Rectal smooth muscle tissue (tissue), 1 donor: ENCODE measurements around the gene NOD2.

ENCODE experiments used
- H3K27ac ChIP-seq: one replicate; pipeline ENCODE4 v1.7.0; 2013; ENCODE audit warnings: low read depth, low read length, inconsistent platforms
- H3K27me3 ChIP-seq: one replicate; pipeline ENCODE4 v1.7.0; 2013; ENCODE audit warnings: low read length; ENCODE audit not compliant: control insufficient read depth, insufficient read depth
- H3K36me3 ChIP-seq: one replicate; pipeline ENCODE4 v1.7.0; 2013; ENCODE audit warnings: low read length; ENCODE audit not compliant: control insufficient read depth, insufficient read depth
- H3K4me1 ChIP-seq: one replicate; pipeline ENCODE4 v1.7.0; 2013; ENCODE audit warnings: low read length; ENCODE audit not compliant: control insufficient read depth, insufficient read depth
- H3K4me3 ChIP-seq: one replicate; pipeline ENCODE4 v1.7.0; 2013; ENCODE audit warnings: low read length
- H3K9ac ChIP-seq: one replicate; pipeline ENCODE4 v1.7.0; 2013; ENCODE audit warnings: low read length

Gene NOD2

GRCh38 chr16:50662306-50662940, 31.0 kb upstream of the NOD2 start:
- no peak overlapping the region for H3K4me3 ChIP-seq
- H3K27me3 ChIP-seq: no peaks in the 10 kb centered on the region
- no peaks in the 10 kb centered on the region for H3K36me3 ChIP-seq
- no peak overlapping the region for H3K9ac ChIP-seq
- H3K4me1 ChIP-seq: no peaks in the 10 kb centered on the region
- H3K27ac ChIP-seq: no peak overlapping the region

GRCh38 chr16:50664270-50664669, 29.1 kb upstream of the NOD2 start:
- Histone ChIP-seq H3K27ac (no peak overlapping the region), H3K9ac (no peak overlapping the region), H3K4me3 (no peak overlapping the region), H3K27me3 (no peaks in the 10 kb centered on the region), H3K4me1 (no peaks in the 10 kb centered on the region), H3K36me3 (no peaks in the 10 kb centered on the region)

GRCh38 chr16:50665128-50665878, 28.1 kb upstream of the NOD2 start:
- Histone ChIP-seq H3K27ac (peak overlapping the region; percentile 45), H3K36me3 (no peaks in the 10 kb centered on the region), H3K9ac (peak overlapping the region; percentile 5), H3K4me1 (no peaks in the 10 kb centered on the region), H3K27me3 (no peaks in the 10 kb centered on the region), H3K4me3 (peak overlapping the region; percentile 53)

GRCh38 chr16:50666658-50667496, 26.5 kb upstream of the NOD2 start:
- Histone ChIP-seq H3K4me3 (no peak overlapping the region), H3K36me3 (no peaks in the 10 kb centered on the region), H3K9ac (no peak overlapping the region), H3K27ac (no peak overlapping the region), H3K27me3 (no peaks in the 10 kb centered on the region), H3K4me1 (no peaks in the 10 kb centered on the region)

GRCh38 chr16:50667497-50668367, 25.7 kb upstream of the NOD2 start:
- Histone ChIP-seq H3K9ac (no peak overlapping the region), H3K27me3 (no peaks in the 10 kb centered on the region), H3K27ac (no peak overlapping the region), H3K4me3 (no peak overlapping the region), H3K36me3 (no peaks in the 10 kb centered on the region), H3K4me1 (no peaks in the 10 kb centered on the region)

- no peaks in the 10 kb centered on the region for H3K4me1 ChIP-seq
- H3K4me3 ChIP-seq: no peak overlapping the region
- no peaks in the 10 kb centered on the region for H3K36me3 ChIP-seq
- H3K27me3 ChIP-seq: no peaks in the 10 kb centered on the region
- no peak overlapping the region for H3K27ac ChIP-seq
- no peak overlapping the region for H3K9ac ChIP-seq
These were observed 24.9 kb upstream of the NOD2 start for GRCh38 chr16:50668368-50669008.

GRCh38 chr16:50669741-50670140, 23.7 kb upstream of the NOD2 start:
- H3K4me1 ChIP-seq: no peaks in the 10 kb centered on the region
- H3K9ac ChIP-seq: no peak overlapping the region

GRCh38 chr16:50670476-50670875, 22.9 kb upstream of the NOD2 start:
- no peak overlapping the region for H3K27ac ChIP-seq
- no peak overlapping the region for H3K4me3 ChIP-seq
- no peaks in the 10 kb centered on the region for H3K27me3 ChIP-seq
- no peak overlapping the region for H3K9ac ChIP-seq
- H3K36me3 ChIP-seq: no peaks in the 10 kb centered on the region
- H3K4me1 ChIP-seq: no peaks in the 10 kb centered on the region

More at GRCh38 chr16:50669741-50670140, 23.7 kb upstream of the NOD2 start:
- no peaks in the 10 kb centered on the region for H3K27me3 ChIP-seq
- no peak overlapping the region for H3K27ac ChIP-seq
- H3K36me3 ChIP-seq: no peaks in the 10 kb centered on the region
- no peak overlapping the region for H3K4me3 ChIP-seq

GRCh38 chr16:50671644-50672260, 21.7 kb upstream of the NOD2 start:
- H3K36me3 ChIP-seq: no peaks in the 10 kb centered on the region
- H3K4me1 ChIP-seq: no peaks in the 10 kb centered on the region
- no peak overlapping the region for H3K27ac ChIP-seq
- H3K27me3 ChIP-seq: no peaks in the 10 kb centered on the region
- no peak overlapping the region for H3K9ac ChIP-seq
- no peak overlapping the region for H3K4me3 ChIP-seq

- Histone ChIP-seq H3K4me3 (no peak overlapping the region), H3K9ac (no peak overlapping the region), H3K27ac (no peak overlapping the region), H3K27me3 (no peaks in the 10 kb centered on the region), H3K36me3 (no peaks in the 10 kb centered on the region), H3K4me1 (no peaks in the 10 kb centered on the region)
These were observed 19.7 kb upstream of the NOD2 start for GRCh38 chr16:50673496-50674275.

GRCh38 chr16:50674831-50675230, 18.6 kb upstream of the NOD2 start:
- no peak overlapping the region for H3K9ac ChIP-seq
- no peak overlapping the region for H3K27ac ChIP-seq
- H3K4me3 ChIP-seq: no peak overlapping the region
- H3K27me3 ChIP-seq: no peaks in the 10 kb centered on the region
- no peaks in the 10 kb centered on the region for H3K4me1 ChIP-seq
- no peaks in the 10 kb centered on the region for H3K36me3 ChIP-seq
